ENCODE measurements around the gene NXN.
"Not testable (repeated sequence)": the region's sequence is repeated elsewhere in the genome, so short reads cannot be mapped to it uniquely, and the experiment has no call there.

The NXN gene

DNA sequence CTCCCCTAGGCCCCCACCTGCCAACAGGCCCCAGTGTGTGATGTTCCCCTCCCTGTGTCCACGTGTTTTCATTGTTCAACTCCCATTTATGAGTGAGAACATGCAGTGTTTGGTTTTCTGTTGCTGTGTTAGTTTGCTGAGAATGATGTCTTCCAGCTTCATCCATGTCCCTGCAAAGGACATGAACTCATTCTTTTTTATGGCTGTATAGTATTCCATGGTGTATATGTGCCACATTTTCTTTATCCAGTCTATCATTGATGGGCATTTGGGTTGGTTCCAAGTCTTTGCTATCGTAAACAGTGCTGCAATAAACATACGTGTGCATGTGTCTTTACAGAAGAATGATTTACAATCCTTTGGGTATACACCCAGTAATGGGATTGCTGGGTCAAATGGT is 150.0 kb downstream of the NXN start:
- DNase-seq (ENCODE audit: low spot score): not testable (repeated sequence)

DNA sequence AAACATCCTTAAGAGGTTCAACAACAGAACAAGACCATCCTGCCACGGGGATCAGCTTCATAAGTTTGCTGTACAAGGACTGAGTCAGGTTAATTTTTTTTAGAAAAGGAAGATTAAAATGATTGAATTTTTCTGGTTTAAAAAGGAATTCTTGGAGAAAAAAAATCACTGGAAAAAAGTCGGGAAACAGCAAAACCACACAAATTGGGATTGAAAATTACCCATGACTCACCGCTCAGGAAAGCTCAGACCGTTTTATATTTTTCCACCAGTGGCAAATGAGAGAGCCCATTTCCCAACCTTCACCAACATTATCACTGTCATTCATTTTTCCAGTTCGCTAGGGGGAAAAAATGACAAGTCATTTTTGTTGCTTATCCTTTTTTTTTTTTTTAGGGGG is 150.8 kb downstream of the NXN start:
- no peak for DNase-seq (ENCODE audit: low spot score)

DNA sequence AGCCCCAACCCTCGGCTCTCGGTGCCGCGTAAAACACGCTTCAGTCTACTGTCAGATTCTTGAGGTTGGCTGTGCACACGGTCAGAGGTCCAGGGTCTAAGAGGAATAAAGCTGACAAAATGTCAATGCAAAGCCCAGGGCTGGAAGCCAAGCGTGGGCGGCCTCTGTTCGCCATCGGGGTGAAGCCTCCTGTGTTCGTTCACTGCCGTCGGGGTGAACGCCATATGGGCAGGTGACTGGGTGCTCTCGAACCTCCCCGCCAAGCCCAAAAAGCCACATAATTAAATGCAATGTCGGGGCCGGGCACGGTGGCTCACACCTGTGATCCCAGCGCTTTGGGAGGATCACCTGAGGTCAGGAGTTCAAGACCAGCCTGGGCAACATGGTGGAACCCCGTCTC is 152.8 kb downstream of the NXN start:
- no peak for DNase-seq (ENCODE audit: low spot score)

DNA sequence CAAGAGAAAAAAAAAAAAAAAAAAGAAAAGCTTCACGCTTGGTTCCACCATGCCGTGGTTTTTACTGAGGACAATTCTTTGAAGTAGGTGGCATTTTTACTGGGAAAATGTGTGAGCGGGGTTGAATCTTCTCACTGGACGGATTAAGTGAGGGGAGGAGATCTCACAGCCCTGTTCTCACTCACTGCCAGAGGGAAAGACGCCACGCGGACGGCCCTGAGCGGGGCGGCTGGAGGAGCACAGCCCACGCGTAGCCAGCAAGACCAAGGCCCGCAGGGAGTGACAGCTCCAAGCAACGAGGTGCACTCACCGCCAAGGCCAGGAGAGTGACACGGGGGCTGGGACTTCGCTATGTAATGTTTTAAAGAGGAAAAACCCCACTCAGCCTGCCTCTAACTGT is 154.4 kb downstream of the NXN start:
- no peak for DNase-seq (ENCODE audit: low spot score)

DNA sequence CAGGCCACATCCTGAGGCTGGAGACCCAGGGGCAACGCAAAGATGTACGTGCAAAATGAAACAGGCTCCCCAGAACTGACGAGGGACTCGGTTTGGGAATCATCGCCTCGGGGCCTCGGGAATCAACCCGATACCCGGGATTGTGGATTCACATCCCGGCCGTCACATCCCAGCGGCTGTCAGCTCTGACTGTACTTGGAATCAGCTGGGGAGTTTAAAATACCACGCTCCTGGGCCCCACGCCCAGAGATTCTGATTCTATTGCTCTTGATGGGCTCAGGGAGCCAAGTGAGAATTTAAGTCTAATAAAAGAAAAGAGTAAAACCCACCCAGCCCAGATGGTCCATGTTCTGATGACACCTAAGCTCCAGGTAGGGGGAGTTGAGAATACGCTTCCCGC is 155.2 kb downstream of the NXN start:
- no peak for DNase-seq (ENCODE audit: low spot score)

- no peak for DNase-seq (ENCODE audit: low spot score)
Measured at GRCh38 chr17:823501-823902, 156.1 kb downstream of the NXN start.

GRCh38 chr17:819251-819650 is 160.3 kb downstream of the NXN start:
- no peak for DNase-seq (ENCODE audit: low spot score)

DNA sequence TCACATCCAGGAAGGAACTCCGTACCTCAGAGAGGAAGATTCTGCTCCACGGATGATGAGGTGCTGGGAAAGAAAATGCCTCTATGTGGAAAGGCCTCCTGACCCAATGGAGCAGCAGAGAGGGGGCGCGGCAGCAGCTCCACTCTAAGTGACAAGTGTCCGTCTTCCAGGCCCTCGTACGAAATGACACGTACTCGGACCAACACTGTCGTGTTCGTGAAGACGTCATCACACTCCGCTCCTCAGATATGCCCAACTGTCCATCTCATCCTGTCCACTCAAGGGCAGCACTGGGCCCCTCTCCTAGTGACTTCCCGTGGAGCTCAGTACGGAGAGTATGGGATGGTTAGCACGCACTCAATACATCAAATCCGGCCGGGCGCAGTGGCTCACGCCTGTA is 165.2 kb downstream of the NXN start:
- no peak for DNase-seq (ENCODE audit: low spot score)

GRCh38 chr17:812638-813204 is 166.9 kb downstream of the NXN start:
- DNase-seq (ENCODE audit: low spot score): no peak

DNA sequence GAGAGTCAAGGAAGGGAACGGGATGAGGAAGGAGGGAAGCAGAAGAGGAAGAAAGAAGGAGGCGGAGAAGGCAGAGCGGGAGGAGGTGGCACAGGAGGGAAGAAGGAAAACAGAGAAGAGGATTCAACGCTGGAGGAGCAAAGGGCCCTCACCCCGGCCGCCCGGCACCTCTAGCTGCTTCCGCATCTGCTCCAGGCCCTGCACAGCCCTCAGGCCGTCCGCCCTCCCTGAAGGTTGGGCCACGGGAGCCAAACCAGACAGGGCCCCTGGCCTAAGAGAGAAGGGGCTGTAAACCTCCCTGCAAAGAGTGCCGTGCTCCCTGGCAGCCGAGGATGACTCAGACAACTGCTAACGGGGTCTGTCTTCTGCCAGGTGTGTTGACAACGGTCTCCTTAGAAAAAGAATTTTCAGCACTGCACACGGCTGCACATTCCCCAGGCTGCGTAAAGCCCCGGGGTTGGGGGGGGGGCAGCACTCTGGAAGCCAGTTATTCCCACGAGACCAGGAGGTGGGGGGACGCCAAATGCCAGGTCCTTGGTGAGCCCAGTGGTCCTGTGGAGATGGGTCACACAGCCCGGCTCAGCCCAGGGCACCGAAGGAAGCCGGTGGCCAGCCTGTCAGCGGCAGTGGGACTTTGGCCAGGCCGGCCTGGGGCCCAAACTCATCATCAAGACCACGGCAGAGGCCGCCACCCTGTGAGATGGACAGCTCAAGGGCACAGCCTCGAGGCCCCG is 168.4 kb downstream of the NXN start:
- no peak for DNase-seq (ENCODE audit: low spot score)

DNA sequence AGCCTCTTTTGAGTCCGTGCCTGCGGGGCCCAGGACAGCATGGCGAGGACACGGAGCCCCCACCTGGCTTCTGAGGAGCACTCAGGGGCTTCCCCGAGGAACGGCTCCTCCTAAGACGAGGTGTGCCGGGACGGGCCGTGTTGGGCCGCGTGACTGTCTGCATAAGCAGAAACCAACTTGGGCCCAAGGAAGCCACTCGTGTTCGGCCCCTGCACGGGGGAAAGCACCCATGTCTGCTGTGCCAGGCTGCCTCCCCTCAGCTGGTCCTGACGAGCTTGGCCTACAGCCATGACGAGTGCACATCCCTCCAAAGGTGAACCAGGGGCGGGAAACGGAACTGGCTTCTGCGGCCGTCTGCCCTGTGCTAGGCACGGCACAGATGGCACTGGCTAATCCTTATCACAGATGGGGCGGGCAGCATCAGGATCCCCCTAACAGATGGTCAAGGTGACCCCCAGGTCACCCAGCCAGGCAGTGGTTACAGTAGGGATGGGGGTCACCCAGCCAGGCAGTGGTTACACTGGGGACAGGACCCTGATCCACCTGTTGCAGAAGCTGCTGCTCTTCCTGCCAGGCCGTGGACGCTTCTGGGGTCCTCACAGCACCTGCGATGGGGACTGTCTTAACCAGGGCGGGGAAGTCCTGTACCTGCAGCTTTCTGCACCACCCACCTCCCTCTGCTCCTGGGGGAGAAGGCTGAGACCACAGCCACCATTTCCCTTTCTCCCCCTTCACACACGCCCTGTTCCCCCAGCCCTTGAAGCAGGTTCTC is 171.9 kb downstream of the NXN start:
- DNase-seq (ENCODE audit: low spot score): no peak

DNA sequence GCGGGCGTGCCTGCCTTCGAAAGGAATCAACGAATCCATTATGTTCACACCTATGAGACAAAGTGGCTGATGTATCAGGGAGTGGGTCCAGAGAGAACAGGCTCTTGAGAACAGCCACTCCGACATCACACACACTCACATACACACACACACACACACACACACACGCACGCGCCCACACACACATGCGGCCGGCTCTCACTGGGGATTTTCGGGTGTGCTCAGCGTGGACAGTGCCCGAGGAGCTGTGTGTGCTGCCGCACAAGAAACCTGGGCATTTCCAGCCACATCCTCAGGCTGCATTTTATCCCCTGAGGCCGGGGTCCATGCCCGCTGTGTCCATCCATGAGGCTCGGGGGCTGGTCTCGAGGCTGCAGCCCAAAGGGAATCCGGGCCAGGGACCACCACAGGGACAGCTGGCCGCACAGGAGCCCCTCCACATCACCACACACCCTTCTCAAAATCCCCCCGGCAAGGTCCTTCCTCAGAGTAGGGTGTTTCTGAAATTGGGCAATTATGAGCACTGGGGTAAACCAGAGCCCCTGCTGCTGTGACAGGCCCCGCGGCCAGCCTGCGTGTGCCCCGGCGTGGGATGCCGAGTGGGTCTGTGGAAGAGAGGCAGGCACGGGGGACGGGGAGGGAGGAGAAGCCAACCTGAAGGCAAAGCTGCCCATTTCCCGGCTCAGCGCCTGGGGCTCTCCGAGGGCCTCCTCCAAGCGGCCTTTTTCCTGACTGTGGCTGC is 172.6 kb downstream of the NXN start:
- DNase-seq (ENCODE audit: low spot score): no peak

DNA sequence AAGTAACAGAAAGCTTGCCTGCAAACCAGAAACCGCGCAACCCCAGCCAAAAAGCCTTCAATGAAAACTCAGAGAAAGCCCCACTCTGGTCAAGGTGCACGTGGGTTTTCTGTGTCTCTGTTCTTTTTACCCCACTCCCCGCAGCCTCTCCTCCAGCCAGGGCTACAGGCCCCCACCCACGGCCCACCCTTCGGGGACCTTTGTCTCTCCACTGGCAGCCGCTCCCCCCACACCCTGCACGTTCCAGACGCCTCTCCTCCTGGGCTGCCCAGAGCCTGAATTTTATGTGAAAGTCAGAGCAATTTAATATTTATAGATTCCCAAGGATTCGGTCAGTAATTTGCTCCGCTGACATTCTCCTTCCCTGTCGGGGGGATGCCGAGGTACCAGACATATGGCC is 173.2 kb downstream of the NXN start:
- DNase-seq (ENCODE audit: low spot score): no peak

DNA sequence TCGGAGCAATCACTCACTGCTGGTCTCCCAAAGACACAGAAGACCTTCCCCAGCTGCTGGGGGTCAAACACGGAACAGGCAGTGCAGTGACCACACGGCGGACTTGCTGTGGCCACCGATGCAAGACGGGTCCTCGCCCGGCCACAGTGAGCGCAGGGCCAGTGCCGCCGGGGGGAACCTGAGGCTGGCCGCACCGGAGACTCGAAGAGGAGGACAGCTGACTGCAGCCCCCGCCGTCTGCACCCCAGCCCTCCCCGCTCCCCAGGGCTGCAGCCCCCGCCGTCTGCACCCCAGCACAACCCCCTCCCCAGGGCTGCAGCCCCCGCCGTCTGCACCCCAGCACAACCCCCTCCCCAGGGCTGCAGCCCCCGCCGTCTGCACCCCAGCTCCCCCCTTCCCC is 173.7 kb downstream of the NXN start:
- not testable (repeated sequence) for DNase-seq (ENCODE audit: low spot score)

- DNase-seq (ENCODE audit: low spot score): no peak
Measured at GRCh38 chr17:804541-805435, 174.8 kb downstream of the NXN start.

GRCh38 chr17:802901-803881 is 176.4 kb downstream of the NXN start:
- DNase-seq (ENCODE audit: low spot score): no peak

GRCh38 chr17:802481-802880 is 177.1 kb downstream of the NXN start:
- no peak for DNase-seq (ENCODE audit: low spot score)

DNA sequence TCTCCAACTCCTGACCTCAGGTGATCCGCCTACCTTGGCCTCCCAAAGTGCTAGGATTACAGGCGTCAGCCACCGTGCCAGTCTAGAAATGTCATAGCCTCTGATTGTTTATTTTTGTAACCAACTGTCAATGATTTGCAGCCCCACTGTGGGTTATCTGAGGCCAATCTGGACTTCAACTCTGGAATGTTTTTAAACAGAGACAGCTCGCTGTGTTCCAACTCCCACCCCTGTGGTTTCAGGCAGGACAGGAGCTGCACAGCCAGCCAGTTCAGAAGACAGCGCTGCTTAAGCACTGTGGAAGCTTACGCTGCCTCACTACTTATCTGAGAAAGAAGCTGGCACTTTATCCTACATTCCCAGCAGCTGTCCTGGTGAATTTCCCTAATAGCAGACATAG is 177.9 kb downstream of the NXN start:
- no peak for DNase-seq (ENCODE audit: low spot score)

DNA sequence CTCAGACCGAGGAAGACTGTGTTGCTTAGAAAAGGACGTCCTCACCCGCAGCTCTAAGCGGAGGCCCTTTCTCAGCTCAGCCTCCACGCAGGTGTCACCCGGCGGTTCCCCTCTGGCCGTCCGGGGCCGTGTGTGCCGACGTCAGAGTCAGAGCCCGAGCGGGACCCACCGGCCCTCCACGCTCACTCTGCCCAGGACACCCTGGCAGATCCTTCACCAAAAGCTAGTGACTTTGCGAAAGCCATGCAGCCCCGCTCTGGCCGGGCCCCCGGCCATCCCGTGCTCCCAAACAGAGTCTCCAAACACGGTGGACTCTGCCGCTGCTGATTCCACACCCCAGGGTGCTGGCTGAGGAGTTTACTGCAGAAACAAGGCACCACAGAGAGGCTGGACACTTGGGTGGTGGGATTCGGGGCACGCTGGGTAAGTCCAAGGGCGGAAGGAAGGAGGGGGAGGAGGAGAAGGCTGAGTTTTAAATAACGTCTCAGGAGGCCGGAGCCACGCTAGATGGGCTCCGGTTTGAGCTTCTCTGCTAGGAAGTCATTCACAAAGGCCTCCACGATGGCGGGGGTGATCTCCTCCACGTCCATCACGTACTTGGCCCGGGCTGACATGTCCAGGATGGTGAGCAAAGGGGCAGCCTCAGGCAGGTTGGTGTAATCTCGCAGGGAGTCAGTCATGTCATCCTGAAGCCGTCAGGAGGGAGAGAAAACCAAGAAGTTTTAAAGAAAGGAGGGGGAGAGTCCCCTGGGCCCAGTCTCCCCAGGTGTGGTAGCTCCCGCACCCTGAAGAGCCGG is 178.9 kb downstream of the NXN start:
- no peak for DNase-seq (ENCODE audit: low spot score)

DNA sequence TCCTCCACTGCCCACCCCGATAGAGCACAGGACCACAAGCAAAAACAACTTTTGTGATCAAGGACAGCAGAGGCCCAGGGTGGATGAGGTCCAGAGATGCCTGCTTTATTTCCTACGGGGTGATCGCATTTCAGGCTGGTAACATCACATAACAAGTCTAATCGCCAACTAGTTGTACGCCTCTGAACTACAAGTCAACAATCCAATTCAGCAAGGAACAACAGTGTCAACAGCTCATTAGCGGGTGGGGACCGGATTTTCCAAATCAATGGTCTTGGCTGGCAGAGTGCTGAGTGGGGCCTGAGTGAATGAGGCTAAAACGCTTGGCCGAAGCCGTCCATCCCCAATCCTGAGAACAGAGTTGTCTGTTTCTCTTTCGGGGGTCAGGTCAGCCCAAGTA is 180.3 kb downstream of the NXN start:
- no peak for DNase-seq (ENCODE audit: low spot score)
